ENCODE results near the gene ATP2C2. TPM values are rescaled to one million over a fixed set of nuclear protein-coding genes. Genes with fewer than 3 reads are reported as not detected.

ATP2C2 gene
- total RNA-seq, 1 donor = not detected

GRCh38 chr16:84383106-84383505 is 14.8 kb downstream of the ATP2C2 start:
- H2AFZ ChIP-seq (ENCODE audit: low read length) = no peak overlapping the region
- DNase-seq (ENCODE audit: insufficient read length, low spot score, missing footprints) = no peak
- H3K79me2 ChIP-seq (ENCODE audit: insufficient read depth, low read length) = no peaks in the 10 kb centered on the region
- no peaks in the 10 kb centered on the region for H4K20me1 ChIP-seq (ENCODE audit: insufficient read depth, low read length)
- no peak overlapping the region for H3K27ac ChIP-seq (ENCODE audit: low read depth, low read length)
- H3K4me2 ChIP-seq (ENCODE audit: insufficient read depth, low read length) = no peak overlapping the region
- TF ChIP-seq CTCF (IDR thresholded peaks at IDR 0.05; ENCODE audit: extremely low read depth, low read depth, low read length) = no peak
- H3K36me3 ChIP-seq (ENCODE audit: insufficient read depth, low read length) = no peaks in the 10 kb centered on the region
- H3K9me3 ChIP-seq (ENCODE audit: low read depth, low read length) = no peaks in the 10 kb centered on the region
- no peak overlapping the region for H3K4me3 ChIP-seq (ENCODE audit: insufficient read depth, low read length)
- H3K27me3 ChIP-seq (ENCODE audit: insufficient read depth, low read length) = peaks cover 4% of the 10 kb centered on the region
- H3K4me1 ChIP-seq (ENCODE audit: insufficient read depth, low read length) = no peaks in the 10 kb centered on the region

- H3K27me3 ChIP-seq (ENCODE audit: insufficient read depth, low read length) = no peaks in the 10 kb centered on the region
- DNase-seq (ENCODE audit: insufficient read length, low spot score, missing footprints) = no peak
- H2AFZ ChIP-seq (ENCODE audit: low read length) = no peak overlapping the region
- no peaks in the 10 kb centered on the region for H3K9me3 ChIP-seq (ENCODE audit: low read depth, low read length)
- no peak overlapping the region for H3K4me3 ChIP-seq (ENCODE audit: insufficient read depth, low read length)
- H4K20me1 ChIP-seq (ENCODE audit: insufficient read depth, low read length) = no peaks in the 10 kb centered on the region
- no peaks in the 10 kb centered on the region for H3K79me2 ChIP-seq (ENCODE audit: insufficient read depth, low read length)
- no peak overlapping the region for H3K4me2 ChIP-seq (ENCODE audit: insufficient read depth, low read length)
- TF ChIP-seq CTCF (IDR thresholded peaks at IDR 0.05; ENCODE audit: extremely low read depth, low read depth, low read length) = no peak
- no peaks in the 10 kb centered on the region for H3K4me1 ChIP-seq (ENCODE audit: insufficient read depth, low read length)
- no peak overlapping the region for H3K27ac ChIP-seq (ENCODE audit: low read depth, low read length)
- H3K36me3 ChIP-seq (ENCODE audit: insufficient read depth, low read length) = no peaks in the 10 kb centered on the region
Measured at GRCh38 chr16:84386047-84386446, 17.7 kb downstream of the ATP2C2 start.

GRCh38 chr16:84387021-84387420 is 18.7 kb downstream of the ATP2C2 start:
- Histone ChIP-seq H4K20me1 (ENCODE audit: insufficient read depth, low read length) (no peaks in the 10 kb centered on the region), H2AFZ (ENCODE audit: low read length) (no peak overlapping the region), H3K4me3 (ENCODE audit: insufficient read depth, low read length) (no peak overlapping the region), H3K36me3 (ENCODE audit: insufficient read depth, low read length) (no peaks in the 10 kb centered on the region), H3K4me2 (ENCODE audit: insufficient read depth, low read length) (no peak overlapping the region), H3K4me1 (ENCODE audit: insufficient read depth, low read length) (no peaks in the 10 kb centered on the region), H3K27me3 (ENCODE audit: insufficient read depth, low read length) (no peaks in the 10 kb centered on the region), H3K79me2 (ENCODE audit: insufficient read depth, low read length) (no peaks in the 10 kb centered on the region), H3K9me3 (ENCODE audit: low read depth, low read length) (no peaks in the 10 kb centered on the region), H3K27ac (ENCODE audit: low read depth, low read length) (no peak overlapping the region)
- no peak for DNase-seq (ENCODE audit: insufficient read length, low spot score, missing footprints)
- no peak for TF ChIP-seq CTCF (IDR thresholded peaks at IDR 0.05; ENCODE audit: extremely low read depth, low read depth, low read length)

- H3K79me2 ChIP-seq (ENCODE audit: insufficient read depth, low read length) = no peaks in the 10 kb centered on the region
- no peak overlapping the region for H3K27ac ChIP-seq (ENCODE audit: low read depth, low read length)
- no peaks in the 10 kb centered on the region for H4K20me1 ChIP-seq (ENCODE audit: insufficient read depth, low read length)
- peak; percentile 61 for DNase-seq (ENCODE audit: insufficient read length, low spot score, missing footprints)
- H3K4me3 ChIP-seq (ENCODE audit: insufficient read depth, low read length) = no peak overlapping the region
- H3K27me3 ChIP-seq (ENCODE audit: insufficient read depth, low read length) = no peaks in the 10 kb centered on the region
- H2AFZ ChIP-seq (ENCODE audit: low read length) = no peak overlapping the region
- no peak overlapping the region for H3K4me2 ChIP-seq (ENCODE audit: insufficient read depth, low read length)
- H3K36me3 ChIP-seq (ENCODE audit: insufficient read depth, low read length) = no peaks in the 10 kb centered on the region
- H3K4me1 ChIP-seq (ENCODE audit: insufficient read depth, low read length) = no peaks in the 10 kb centered on the region
- TF ChIP-seq CTCF (IDR thresholded peaks at IDR 0.05; ENCODE audit: extremely low read depth, low read depth, low read length) = no peak
- no peaks in the 10 kb centered on the region for H3K9me3 ChIP-seq (ENCODE audit: low read depth, low read length)
Measured at GRCh38 chr16:84390131-84390785, 21.9 kb downstream of the ATP2C2 start.

Data from osteoblast (primary cell).